ENCODE results near the gene NOC3L.

The NOC3L gene

GRCh38 chr10:94353336-94353735, 9.4 kb downstream of the NOC3L start:
- H3K4me1 ChIP-seq (ENCODE audit: control insufficient read depth, insufficient read depth, low read length) = no peaks in the 10 kb centered on the region
- no peaks in the 10 kb centered on the region for H3K9me3 ChIP-seq (ENCODE audit: control insufficient read depth, insufficient read depth, low read depth, low read length)
- no peak overlapping the region for H3K4me3 ChIP-seq (ENCODE audit: low read depth, low read length)
- H3K27ac ChIP-seq (ENCODE audit: extremely low read depth, low read depth, low read length) = no peak overlapping the region
- POLR2A ChIA-PET = no interaction called here
- peaks cover 60 to 91% of the 10 kb centered on the region in 2 experiments for H3K36me3 ChIP-seq (ENCODE audit: control insufficient read depth in 2 of 2, insufficient read depth in 1 of 2, low read length in 2 of 2)
- CTCF ChIA-PET = interaction anchor here (0.7 to 2.4 kb wide), 4 partner anchors 10 to 91 kb away, joined by 3 to 16 read pairs (median 6); partner anchors contain the start of gene NOC3L
- TF ChIP-seq, protein P1, sequence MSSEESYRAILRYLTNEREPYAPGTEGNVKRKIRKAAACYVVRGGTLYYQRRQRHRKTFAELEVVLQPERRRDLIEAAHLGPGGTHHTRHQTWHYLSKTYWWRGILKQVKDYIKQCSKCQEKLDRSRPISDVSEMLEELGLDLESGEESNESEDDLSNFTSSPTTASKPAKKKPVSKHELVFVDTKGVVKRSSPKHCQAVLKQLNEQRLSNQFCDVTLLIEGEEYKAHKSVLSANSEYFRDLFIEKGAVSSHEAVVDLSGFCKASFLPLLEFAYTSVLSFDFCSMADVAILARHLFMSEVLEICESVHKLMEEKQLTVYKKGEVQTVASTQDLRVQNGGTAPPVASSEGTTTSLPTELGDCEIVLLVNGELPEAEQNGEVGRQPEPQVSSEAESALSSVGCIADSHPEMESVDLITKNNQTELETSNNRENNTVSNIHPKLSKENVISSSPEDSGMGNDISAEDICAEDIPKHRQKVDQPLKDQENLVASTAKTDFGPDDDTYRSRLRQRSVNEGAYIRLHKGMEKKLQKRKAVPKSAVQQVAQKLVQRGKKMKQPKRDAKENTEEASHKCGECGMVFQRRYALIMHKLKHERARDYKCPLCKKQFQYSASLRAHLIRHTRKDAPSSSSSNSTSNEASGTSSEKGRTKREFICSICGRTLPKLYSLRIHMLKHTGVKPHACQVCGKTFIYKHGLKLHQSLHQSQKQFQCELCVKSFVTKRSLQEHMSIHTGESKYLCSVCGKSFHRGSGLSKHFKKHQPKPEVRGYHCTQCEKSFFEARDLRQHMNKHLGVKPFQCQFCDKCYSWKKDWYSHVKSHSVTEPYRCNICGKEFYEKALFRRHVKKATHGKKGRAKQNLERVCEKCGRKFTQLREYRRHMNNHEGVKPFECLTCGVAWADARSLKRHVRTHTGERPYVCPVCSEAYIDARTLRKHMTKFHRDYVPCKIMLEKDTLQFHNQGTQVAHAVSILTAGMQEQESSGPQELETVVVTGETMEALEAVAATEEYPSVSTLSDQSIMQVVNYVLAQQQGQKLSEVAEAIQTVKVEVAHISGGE (tag by site-specific recombination; conservative IDR thresholded peaks at IDR 0.05; ENCODE audit: low read depth) = no peak
- TF ChIP-seq KLF1 (tag by site-specific recombination; IDR thresholded peaks at IDR 0.05) = peak; percentile 63

DNA sequence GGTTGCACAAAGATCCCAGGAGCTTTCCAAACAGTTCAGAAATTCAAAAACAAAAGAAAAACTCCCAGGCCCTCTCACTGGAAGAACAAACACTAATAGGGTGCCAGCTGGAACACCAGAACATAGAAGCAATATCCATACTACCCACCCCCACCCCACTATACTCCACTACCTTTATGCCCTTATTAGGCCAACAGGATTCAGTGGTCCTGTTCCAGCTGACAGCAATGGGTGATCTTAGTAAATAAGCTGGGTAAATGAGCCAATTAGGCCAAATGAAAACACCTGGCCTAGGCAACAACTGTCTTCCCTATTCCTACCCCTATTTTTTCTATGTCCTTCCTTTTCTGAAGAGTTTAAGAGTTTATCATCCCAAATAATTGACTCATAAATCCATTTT, 11.7 kb downstream of the NOC3L start:
- CTCF ChIA-PET = interaction anchor here (0.6 to 3.0 kb wide), 3 partner anchors 12 to 378 kb away, joined by 3 to 17 read pairs (median 3); no protein-coding TSS in a partner anchor
- Histone ChIP-seq H3K9me3 (ENCODE audit: control insufficient read depth, insufficient read depth, low read depth, low read length) (no peaks in the 10 kb centered on the region), H3K27ac (ENCODE audit: extremely low read depth, low read depth, low read length) (no peak overlapping the region), H3K4me1 (ENCODE audit: control insufficient read depth, insufficient read depth, low read length) (no peaks in the 10 kb centered on the region), H3K4me3 (ENCODE audit: low read depth, low read length) (no peak overlapping the region), H3K36me3 (ENCODE audit: control insufficient read depth in 2 of 2, insufficient read depth in 1 of 2, low read length in 2 of 2) (peaks cover 52 to 81% of the 10 kb centered on the region in 2 experiments)
- POLR2A ChIA-PET = interaction anchor here (0.6 to 1.5 kb wide), 2 partner anchors 11 to 212 kb away, joined by 3 to 7 read pairs; no protein-coding TSS in a partner anchor
- no peak for TF ChIP-seq ZNF514 (tag by site-specific recombination; IDR thresholded peaks at IDR 0.05)
- TF ChIP-seq, protein P2, sequence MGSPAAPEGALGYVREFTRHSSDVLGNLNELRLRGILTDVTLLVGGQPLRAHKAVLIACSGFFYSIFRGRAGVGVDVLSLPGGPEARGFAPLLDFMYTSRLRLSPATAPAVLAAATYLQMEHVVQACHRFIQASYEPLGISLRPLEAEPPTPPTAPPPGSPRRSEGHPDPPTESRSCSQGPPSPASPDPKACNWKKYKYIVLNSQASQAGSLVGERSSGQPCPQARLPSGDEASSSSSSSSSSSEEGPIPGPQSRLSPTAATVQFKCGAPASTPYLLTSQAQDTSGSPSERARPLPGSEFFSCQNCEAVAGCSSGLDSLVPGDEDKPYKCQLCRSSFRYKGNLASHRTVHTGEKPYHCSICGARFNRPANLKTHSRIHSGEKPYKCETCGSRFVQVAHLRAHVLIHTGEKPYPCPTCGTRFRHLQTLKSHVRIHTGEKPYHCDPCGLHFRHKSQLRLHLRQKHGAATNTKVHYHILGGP (tag by site-specific recombination; IDR thresholded peaks at IDR 0.05) = no peak
- TF ChIP-seq SALL2 (tag by site-specific recombination; IDR thresholded peaks at IDR 0.05; ENCODE audit: borderline replicate concordance) = no peak
- no peak for TF ChIP-seq ZBTB48 (tag by site-specific recombination; IDR thresholded peaks at IDR 0.05)
- TF ChIP-seq ZSCAN30 (tag by site-specific recombination; IDR thresholded peaks at IDR 0.05) = no peak
- no peak for TF ChIP-seq ZNF843 (tag by site-specific recombination; IDR thresholded peaks at IDR 0.05)
- no peak for TF ChIP-seq PRDM1 (tag by site-specific recombination; IDR thresholded peaks at IDR 0.05)
- TF ChIP-seq ZBTB21 (tag by site-specific recombination; IDR thresholded peaks at IDR 0.05) = no peak
- no peak for TF ChIP-seq ZFP3 (tag by site-specific recombination; IDR thresholded peaks at IDR 0.05; ENCODE audit: low read depth)
- no peak for TF ChIP-seq PATZ1 (tag by site-specific recombination; IDR thresholded peaks at IDR 0.05)
- TF ChIP-seq ZNF76 (tag by site-specific recombination; IDR thresholded peaks at IDR 0.05; ENCODE audit: borderline replicate concordance, low read depth) = no peak
- TF ChIP-seq GLI2 (tag by site-specific recombination; IDR thresholded peaks at IDR 0.05; ENCODE audit: borderline replicate concordance, low read depth) = no peak
- no peak for TF ChIP-seq ZNF248 (tag by site-specific recombination; IDR thresholded peaks at IDR 0.05)
- TF ChIP-seq SP7 (tag by site-specific recombination; IDR thresholded peaks at IDR 0.05) = no peak
- TF ChIP-seq BCL11B (tag by site-specific recombination; IDR thresholded peaks at IDR 0.05; ENCODE audit: low read depth) = no peak
- no peak for TF ChIP-seq ZNF654 (tag by site-specific recombination; IDR thresholded peaks at IDR 0.05; ENCODE audit: low read depth)
- no peak for TF ChIP-seq ZNF624 (tag by site-specific recombination; IDR thresholded peaks at IDR 0.05)
- no peak for TF ChIP-seq KLF17 (tag by site-specific recombination; IDR thresholded peaks at IDR 0.05)

Measured in HEK293 (cell line).